Stimulated activated CD4-positive, alpha-beta T cell treated with anti-CD3 and anti-CD28 coated beads, Interleukin-15, amount 100 ng/mL, for 24 hours (primary cell): ENCODE results near the gene NDUFB8.
A peak's percentile ranks its signal among the peaks of the same experiment; 100 is the strongest.
"Not testable (repeated sequence)": the region's sequence is repeated elsewhere in the genome, so short reads cannot be mapped to it uniquely, and the experiment has no call there.

Experiments
- DNase-seq: peaks from one replicate; pipeline ENCODE4 v3.0.0-alpha.2; 2020

Gene NDUFB8

GRCh38 chr10:100529475-100530298, at the start of gene NDUFB8:
NDUFB8 (minus strand) TSS chr10:100529871; CDS start chr10:100529851, 20 bp downstream.
- peak; percentile 92 for DNase-seq

DNA sequence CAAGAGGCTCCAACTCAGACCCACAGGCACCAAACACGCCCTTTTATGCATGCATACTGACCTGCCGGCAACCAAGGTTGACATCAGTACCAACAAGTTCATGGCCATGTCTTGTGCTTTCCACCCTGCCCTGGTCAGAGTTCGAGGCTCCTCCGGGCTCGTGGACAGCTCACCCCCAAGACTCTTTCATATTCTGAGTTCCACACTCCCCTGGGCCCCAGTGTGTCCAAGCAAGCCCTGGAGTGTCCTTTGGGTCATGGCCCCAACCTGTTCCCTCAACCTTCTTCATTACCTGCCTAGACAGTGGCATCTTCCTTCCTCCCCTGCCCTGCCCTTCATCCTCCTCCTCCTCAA, 46.6 kb upstream of the NDUFB8 start:
- no peak for DNase-seq

DNA sequence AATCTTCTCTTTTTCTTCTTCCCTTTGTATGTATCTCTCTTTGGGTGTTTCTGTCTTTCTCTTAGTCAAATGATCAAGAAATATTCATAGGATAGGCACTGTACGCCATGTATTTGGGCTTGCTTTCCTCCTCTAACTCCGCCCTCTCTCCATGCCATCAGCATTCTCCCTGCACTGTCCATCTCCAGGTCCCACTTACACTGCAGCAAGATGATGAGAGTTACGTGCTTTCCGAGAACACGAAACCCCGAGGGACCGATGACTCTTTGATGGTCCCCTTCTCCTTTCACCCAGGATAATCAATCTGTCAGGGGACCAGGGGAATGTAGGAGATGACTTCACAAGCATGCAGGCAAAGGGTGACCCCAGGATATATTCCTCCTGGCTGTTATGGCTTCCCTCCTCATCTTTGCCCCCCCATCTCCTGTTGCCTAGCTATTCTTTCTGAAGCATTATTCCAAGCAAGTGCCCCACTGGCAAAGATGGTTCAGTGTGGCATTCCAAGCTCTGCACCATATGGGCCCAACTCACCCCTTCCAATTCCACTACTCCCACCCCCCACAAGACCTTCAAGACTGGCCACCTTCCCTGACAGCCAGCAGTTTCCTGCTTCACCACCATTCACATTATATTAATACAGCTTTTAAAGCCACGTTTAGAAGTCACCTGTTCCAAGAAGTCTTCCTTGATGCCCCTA, 46.1 kb upstream of the NDUFB8 start:
- no peak for DNase-seq

DNA sequence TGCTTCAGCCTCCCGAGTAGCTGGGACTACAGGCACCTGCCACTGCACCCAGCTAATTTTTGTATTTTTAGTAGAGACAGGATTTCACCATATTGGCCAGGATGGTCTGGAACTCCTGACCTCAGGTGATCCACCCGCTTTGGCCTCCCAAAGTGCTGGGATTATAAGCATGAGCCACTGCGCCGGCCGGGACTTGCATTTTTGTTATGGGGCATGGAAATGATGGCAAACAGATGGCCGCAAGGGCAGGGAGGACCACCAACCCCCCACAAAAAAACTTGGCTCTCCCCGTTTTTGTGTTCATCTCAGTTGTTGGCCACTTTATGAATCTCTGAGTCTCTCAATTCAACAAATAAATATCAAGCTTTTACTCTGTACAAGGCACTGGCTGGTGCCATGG, 45.5 kb upstream of the NDUFB8 start:
- not testable (repeated sequence) for DNase-seq

GRCh38 chr10:100571084-100571856, 41.6 kb upstream of the NDUFB8 start:
- no peak for DNase-seq

- DNase-seq, result no peak
These were observed 40.8 kb upstream of the NDUFB8 start for GRCh38 chr10:100570506-100570905.

- DNase-seq, result peak; percentile 11
These were observed 40.2 kb upstream of the NDUFB8 start for GRCh38 chr10:100569687-100570481.

DNA sequence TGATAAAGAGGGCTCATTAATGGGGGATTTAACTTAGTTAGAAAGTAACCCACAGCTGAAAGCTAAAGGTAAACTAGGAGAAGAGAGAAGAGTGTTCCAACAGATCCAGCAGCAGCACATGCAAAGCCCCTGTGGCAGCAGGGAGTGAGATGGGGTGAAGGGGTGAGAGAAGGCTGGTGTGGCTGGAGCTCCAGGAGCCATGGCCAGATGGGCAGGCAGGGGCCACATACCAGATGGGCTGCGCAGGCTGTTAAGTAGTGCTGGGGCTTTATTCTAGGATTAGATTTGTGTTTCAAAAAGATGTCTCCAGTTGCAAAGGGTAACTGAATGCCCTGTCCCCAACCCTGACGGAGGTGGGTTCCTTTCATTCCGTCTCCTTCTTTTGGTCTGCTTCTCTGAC, 39.2 kb upstream of the NDUFB8 start:
- DNase-seq, result no peak

- no peak for DNase-seq
These were observed 38.2 kb upstream of the NDUFB8 start for GRCh38 chr10:100567826-100568225.

GRCh38 chr10:100567249-100567648, 37.6 kb upstream of the NDUFB8 start:
- no peak for DNase-seq

DNA sequence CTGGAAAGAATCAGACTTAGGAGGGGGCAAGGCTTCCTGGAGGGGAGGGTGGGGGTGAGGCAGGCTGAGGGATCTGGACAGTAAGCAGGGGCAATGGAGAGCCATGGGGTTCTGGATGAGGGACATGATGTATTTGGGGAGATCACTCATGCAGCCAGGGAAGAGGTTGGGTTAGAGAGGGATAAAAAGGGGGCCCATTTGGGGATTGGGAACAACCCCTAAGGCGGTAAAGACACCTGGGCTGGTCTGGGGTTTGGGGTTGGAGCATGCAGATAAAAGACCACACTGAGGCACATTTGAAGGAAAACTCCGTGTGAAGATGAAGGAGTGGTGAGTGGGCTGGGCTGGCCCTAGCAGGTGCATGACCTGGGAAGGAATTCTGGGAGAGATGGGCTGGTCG, 36.9 kb upstream of the NDUFB8 start:
- no peak for DNase-seq

DNA sequence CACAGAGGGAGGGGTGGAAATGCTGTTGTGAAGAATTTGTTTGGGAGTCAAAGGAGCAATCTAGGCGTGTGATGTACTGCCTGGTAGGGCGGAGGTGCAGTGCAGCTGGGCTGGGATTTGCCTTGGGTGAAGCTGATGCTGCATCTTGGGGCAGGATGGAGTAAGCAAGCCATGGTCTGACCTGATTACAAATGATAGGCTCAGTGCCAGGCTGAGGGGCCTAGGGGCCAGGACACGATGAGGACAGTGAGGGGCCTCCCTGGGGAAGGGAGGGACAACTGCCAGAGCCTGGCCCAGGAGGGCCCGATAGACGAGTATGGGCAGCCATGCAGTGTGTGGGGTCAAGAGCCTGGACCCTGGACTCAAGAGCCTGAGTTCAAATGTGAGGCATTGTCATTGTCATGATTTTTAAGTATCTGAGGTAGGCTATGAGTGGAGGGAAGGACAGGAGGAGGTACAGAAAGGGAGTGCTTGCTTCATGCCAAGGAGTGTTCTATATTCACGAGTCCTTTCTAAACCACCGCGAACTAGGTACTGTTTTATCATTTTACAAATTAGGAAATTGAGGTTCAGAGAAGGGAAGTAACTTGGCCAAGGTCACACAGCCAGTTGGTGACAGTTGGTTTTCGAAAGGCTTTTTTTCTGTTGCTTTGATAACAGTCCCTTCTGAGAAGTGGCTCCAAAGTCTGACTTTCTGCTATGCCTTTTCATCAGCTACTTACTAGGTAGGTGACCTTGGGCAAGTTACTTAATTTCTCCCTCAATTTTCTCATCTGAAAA, 35.7 kb upstream of the NDUFB8 start:
- no peak for DNase-seq

GRCh38 chr10:100562008-100562672, 32.5 kb upstream of the NDUFB8 start:
- DNase-seq, result peak; percentile 85

- no peak for DNase-seq
These were observed 31.3 kb upstream of the NDUFB8 start for GRCh38 chr10:100561005-100561404.

DNA sequence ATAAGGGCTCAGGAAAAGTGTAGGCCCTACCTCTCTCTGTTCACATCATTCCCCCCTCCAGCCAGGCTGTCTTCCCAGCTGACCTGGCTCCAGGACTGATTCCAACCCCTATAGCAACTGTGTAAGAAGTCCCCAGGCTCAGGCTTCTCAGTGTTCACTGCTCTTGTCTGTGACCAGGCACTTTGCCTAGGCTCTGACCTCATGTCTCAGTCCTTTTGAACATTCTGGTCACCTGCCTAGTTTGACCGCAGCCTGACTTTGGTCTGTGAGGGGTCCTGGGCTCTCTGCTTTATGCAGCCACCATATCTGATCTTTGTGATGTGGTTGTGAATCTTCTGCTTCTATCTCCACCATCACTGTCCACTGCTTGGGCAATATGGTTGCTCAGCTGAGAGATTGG, 30.6 kb upstream of the NDUFB8 start:
- no peak for DNase-seq

DNA sequence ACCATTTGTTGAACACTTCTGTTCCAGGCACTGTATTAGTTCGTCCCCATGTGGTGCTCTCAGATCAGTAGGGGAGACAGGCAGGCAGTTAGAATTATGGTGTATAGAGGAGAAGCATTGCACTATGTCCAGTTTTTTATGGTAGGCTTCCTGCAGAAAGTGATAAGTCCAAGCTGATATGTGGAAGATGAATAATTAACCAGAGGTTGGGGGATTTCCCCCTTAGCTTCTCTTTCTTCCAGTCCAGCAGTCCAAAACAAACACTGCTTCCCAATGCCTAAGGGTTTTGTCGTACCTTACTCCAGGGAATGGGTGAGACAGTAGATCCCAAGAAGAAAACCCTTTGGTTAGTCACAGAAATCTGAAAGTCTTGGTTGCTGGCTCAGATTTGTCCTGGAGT, 25.2 kb upstream of the NDUFB8 start:
- no peak for DNase-seq

DNA sequence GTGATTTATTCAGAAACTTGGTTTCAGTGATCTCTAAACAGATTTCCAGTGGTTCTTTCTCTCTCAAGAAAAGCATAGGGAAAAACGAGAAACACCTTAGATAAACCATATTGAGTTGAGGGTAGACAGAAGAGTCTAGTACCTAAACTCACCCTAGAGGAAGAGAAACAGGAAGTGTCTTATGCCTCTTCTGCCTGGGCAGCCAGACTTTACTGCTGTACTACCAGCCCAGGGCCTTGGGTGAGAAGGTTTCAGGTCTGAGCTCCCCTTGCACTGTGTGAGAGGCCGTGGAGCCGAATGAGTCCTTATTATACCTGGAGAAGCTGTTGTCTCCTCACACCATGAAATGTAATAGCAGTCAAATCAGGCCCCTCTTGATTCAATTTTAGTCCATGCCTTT, 24.3 kb upstream of the NDUFB8 start:
- DNase-seq, result no peak

DNA sequence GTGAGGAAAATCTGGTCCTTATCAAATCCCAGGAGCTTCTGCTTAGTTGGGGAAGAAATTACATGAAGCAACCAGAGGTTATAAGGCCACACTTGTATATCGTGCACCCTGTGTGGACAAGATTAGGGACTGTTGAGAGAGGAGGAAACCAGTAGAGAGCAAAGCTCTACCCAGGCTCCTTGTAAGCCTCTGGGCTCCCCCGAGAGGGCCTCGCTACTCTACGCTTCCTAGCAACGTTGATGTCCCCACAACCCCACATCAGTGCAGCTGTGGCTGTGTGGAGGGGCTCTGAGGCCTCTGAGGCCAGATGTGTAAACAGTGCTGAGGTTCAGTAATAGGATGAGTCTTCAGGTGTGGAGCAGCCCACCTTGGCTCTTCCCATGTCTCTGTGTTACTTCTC, 22.1 kb upstream of the NDUFB8 start:
- no peak for DNase-seq

GRCh38 chr10:100551196-100551595, 21.5 kb upstream of the NDUFB8 start:
- no peak for DNase-seq

GRCh38 chr10:100544950-100545349, 15.3 kb upstream of the NDUFB8 start:
- DNase-seq, result no peak

GRCh38 chr10:100537475-100537874, 7.8 kb upstream of the NDUFB8 start:
- no peak for DNase-seq
